Measurements from ENCODE around the gene SPSB1. TPM values are rescaled to one million over a fixed set of nuclear protein-coding genes. Genes with fewer than 3 reads are reported as not detected.

Gene SPSB1
- total and polyA plus RNA-seq, 10 of the 15 experiments (the other 5 are each of a cell fraction or from before 2014, with no cell fraction given), result 0.02 to 2.0 (median 0.90) TPM; not detected in 1

DNA sequence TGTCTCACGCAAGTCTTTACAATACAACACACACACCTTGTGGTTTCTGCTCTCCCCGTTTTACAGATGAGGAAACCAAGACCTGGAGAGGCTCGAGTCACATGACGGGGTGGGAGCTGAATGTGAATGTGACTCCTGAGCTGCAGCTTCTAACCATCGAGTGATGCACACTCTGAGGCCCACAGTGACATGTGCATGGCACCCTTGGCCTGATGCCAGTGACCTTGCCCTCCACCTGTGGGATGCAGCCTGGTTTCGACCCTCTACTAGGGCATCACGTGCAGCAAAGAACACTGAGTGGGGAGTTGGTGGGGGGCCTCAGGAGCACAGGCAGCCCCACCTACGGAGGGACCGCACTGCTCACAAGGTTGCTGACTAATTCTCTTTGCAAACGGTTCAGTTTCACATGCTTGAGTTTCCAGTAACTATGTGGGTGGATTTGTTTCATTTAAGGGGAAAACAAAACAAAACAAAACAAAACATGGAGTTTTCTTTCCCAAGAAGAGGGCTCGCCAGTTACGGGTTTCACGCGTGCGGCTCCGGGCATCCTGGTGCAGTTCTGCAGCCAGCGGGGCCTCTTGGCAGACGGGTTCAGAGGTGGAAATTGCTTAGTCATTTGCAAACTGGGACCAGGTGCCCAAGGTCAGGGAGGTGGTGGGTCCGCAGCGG lies 22.9 kb downstream of the SPSB1 start (continued):
- TF ChIP-seq, protein P1, sequence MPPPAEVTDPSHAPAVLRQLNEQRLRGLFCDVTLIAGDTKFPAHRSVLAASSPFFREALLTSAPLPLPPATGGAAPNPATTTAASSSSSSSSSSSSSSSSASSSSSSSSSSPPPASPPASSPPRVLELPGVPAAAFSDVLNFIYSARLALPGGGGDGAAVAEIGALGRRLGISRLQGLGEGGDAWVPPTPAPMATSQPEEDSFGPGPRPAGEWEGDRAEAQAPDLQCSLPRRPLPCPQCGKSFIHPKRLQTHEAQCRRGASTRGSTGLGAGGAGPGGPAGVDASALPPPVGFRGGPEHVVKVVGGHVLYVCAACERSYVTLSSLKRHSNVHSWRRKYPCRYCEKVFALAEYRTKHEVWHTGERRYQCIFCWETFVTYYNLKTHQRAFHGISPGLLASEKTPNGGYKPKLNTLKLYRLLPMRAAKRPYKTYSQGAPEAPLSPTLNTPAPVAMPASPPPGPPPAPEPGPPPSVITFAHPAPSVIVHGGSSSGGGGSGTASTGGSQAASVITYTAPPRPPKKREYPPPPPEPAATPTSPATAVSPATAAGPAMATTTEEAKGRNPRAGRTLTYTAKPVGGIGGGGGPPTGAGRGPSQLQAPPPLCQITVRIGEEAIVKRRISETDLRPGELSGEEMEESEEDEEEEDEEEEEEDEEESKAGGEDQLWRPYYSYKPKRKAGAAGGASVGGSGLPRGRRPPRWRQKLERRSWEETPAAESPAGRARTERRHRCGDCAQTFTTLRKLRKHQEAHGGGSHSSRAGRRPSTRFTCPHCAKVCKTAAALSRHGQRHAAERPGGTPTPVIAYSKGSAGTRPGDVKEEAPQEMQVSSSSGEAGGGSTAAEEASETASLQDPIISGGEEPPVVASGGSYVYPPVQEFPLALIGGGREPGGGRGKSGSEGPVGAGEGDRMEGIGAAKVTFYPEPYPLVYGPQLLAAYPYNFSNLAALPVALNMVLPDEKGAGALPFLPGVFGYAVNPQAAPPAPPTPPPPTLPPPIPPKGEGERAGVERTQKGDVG (CRISPR knock-in tag; IDR thresholded peaks at IDR 0.05), result no peak
- TF ChIP-seq NFXL1 (IDR thresholded peaks at IDR 0.05; ENCODE audit: borderline replicate concordance) (no peak), ZSCAN29 (IDR thresholded peaks at IDR 0.05) (no peak), SREBF1 (IDR thresholded peaks at IDR 0.05; ENCODE audit: low read length) (no peak), TAF1 (IDR thresholded peaks at IDR 0.05; ENCODE audit: borderline replicate concordance, low read depth, low read length) (no peak), FOXM1 (IDR thresholded peaks at IDR 0.05; ENCODE audit: low read depth, low read length) (no peak), ETV6 (conservative IDR thresholded peaks at IDR 0.05 in 1 of 2, IDR thresholded peaks at IDR 0.05 in 1 of 2; ENCODE audit: borderline replicate concordance in 1 of 2, low read depth in 1 of 2) (no peak), ZBED1 (IDR thresholded peaks at IDR 0.05; ENCODE audit: borderline replicate concordance) (no peak), SMAD5 (IDR thresholded peaks at IDR 0.05; ENCODE audit: low read depth) (no peak), MEF2A (IDR thresholded peaks at IDR 0.05; ENCODE audit: insufficient read depth, low read depth, low read length) (no peak), BRCA1 (IDR thresholded peaks at IDR 0.05; ENCODE audit: low read depth, low read length) (no peak), CHD2 (IDR thresholded peaks at IDR 0.05; ENCODE audit: borderline replicate concordance, low read depth, low read length) (no peak), RFX5 (IDR thresholded peaks at IDR 0.05; ENCODE audit: low read depth, low read length) (no peak)
- TF ChIP-seq, protein P2, sequence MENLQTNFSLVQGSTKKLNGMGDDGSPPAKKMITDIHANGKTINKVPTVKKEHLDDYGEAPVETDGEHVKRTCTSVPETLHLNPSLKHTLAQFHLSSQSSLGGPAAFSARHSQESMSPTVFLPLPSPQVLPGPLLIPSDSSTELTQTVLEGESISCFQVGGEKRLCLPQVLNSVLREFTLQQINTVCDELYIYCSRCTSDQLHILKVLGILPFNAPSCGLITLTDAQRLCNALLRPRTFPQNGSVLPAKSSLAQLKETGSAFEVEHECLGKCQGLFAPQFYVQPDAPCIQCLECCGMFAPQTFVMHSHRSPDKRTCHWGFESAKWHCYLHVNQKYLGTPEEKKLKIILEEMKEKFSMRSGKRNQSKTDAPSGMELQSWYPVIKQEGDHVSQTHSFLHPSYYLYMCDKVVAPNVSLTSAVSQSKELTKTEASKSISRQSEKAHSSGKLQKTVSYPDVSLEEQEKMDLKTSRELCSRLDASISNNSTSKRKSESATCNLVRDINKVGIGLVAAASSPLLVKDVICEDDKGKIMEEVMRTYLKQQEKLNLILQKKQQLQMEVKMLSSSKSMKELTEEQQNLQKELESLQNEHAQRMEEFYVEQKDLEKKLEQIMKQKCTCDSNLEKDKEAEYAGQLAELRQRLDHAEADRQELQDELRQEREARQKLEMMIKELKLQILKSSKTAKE (IDR thresholded peaks at IDR 0.05; ENCODE audit: low read depth, poor library complexity, severe bottlenecking), result no peak
- TF ChIP-seq, protein P3, sequence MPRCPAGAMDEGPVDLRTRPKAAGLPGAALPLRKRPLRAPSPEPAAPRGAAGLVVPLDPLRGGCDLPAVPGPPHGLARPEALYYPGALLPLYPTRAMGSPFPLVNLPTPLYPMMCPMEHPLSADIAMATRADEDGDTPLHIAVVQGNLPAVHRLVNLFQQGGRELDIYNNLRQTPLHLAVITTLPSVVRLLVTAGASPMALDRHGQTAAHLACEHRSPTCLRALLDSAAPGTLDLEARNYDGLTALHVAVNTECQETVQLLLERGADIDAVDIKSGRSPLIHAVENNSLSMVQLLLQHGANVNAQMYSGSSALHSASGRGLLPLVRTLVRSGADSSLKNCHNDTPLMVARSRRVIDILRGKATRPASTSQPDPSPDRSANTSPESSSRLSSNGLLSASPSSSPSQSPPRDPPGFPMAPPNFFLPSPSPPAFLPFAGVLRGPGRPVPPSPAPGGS (IDR thresholded peaks at IDR 0.05; ENCODE audit: borderline replicate concordance, insufficient read depth, low read depth, low read length, poor library complexity, severe bottlenecking), result peak; percentile 51
- TF ChIP-seq, protein P4, sequence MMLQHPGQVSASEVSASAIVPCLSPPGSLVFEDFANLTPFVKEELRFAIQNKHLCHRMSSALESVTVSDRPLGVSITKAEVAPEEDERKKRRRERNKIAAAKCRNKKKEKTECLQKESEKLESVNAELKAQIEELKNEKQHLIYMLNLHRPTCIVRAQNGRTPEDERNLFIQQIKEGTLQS (IDR thresholded peaks at IDR 0.05; ENCODE audit: borderline replicate concordance, extremely low read depth, low read depth, low read length), result no peak
- TF ChIP-seq, protein P5, sequence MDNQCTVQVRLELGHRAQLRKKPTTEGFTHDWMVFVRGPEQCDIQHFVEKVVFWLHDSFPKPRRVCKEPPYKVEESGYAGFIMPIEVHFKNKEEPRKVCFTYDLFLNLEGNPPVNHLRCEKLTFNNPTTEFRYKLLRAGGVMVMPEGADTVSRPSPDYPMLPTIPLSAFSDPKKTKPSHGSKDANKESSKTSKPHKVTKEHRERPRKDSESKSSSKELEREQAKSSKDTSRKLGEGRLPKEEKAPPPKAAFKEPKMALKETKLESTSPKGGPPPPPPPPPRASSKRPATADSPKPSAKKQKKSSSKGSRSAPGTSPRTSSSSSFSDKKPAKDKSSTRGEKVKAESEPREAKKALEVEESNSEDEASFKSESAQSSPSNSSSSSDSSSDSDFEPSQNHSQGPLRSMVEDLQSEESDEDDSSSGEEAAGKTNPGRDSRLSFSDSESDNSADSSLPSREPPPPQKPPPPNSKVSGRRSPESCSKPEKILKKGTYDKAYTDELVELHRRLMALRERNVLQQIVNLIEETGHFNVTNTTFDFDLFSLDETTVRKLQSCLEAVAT (IDR thresholded peaks at IDR 0.05), result no peak
- TF ChIP-seq, protein P6, sequence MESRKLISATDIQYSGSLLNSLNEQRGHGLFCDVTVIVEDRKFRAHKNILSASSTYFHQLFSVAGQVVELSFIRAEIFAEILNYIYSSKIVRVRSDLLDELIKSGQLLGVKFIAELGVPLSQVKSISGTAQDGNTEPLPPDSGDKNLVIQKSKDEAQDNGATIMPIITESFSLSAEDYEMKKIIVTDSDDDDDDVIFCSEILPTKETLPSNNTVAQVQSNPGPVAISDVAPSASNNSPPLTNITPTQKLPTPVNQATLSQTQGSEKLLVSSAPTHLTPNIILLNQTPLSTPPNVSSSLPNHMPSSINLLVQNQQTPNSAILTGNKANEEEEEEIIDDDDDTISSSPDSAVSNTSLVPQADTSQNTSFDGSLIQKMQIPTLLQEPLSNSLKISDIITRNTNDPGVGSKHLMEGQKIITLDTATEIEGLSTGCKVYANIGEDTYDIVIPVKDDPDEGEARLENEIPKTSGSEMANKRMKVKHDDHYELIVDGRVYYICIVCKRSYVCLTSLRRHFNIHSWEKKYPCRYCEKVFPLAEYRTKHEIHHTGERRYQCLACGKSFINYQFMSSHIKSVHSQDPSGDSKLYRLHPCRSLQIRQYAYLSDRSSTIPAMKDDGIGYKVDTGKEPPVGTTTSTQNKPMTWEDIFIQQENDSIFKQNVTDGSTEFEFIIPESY (IDR thresholded peaks at IDR 0.05), result no peak

Measured in GM12878 (cell line).